Pancreas (tissue), 10 donors: Measurements from ENCODE around the gene NOS3. TPM values are rescaled to one million over a fixed set of nuclear protein-coding genes. Genes with fewer than 3 reads are reported as not detected.

Experiments used
- ATAC-seq, 4 donors: fragments of 200-7000 bp; cut with Tn5 transposase; one replicate each; pipeline versions ENCODE4 v1.8.0 to v1.9.1; 2020; ENCODE audit warnings: mild to moderate bottlenecking in 4 of 4, moderate library complexity in 4 of 4
- DNase-seq, 6 donors: peaks; one replicate each; pipeline ENCODE4 v3.0.0-alpha.2; 2020
- FAIRE-seq: peaks from 2 replicates; lab custom pipeline; 2012; peaks lifted over from hg19 to GRCh38; lab: Jason Lieb, UNC
- H3K27ac ChIP-seq, 4 donors: fragments of 200-600 bp; sonication (generic); 1 replicate in 3 of 4; 2 replicates in 1 of 4; pipeline versions ENCODE4 v1.5.0 to v1.8.0; 2020
- H3K27me3 ChIP-seq, 4 donors: fragments of 200-600 bp; one replicate each; pipeline ENCODE4 v1.8.0; 2021
- H3K36me3 ChIP-seq, 3 donors: fragments of 200-600 bp; sonication (generic) in 1 of 3; one replicate each; pipeline versions ENCODE4 v1.5.0 to v1.8.0; 2020 to 2021
- H3K4me1 ChIP-seq, 3 donors: fragments of 200-600 bp; one replicate each; pipeline ENCODE4 v1.8.0; 2021
- H3K4me3 ChIP-seq, 4 donors: fragments of 200-600 bp; sonication (generic) in 2 of 4; one replicate each; pipeline versions ENCODE4 v1.5.0 to v1.8.0; 2020 to 2021
- H3K9me3 ChIP-seq, 4 donors: fragments of 200-600 bp; one replicate each; pipeline ENCODE4 v1.8.0; 2021
- CTCF ChIP-seq, 4 donors: fragments of 200-600 bp; sonication (generic) in 3 of 4; IDR thresholded peaks; one replicate each; pipeline versions ENCODE4 v1.5.0 to v1.8.0; 2021; ENCODE audit warnings: antibody characterized with exemption in 4 of 4
- WGBS, 2 donors: extraction: QIAGEN DNeasy Blood & Tissue Kit; methylation state at CpG; one replicate each; pipeline ENCODE4 v1.1.7; 2013; 5-methylcytosine and 5-hydroxymethylcytosine counted together
- intact Hi-C, 3 donors: fragments of 100-400 bp; cut with DNase I; formaldehyde crosslinking; loops; one replicate each; pipeline versions ENCODE4 v1.11.1 to v1.14.2; 2022
- polyA plus RNA-seq, 2 donors: library from polyadenylated mRNA; stranded (reverse); fragments of 200-250 nt; gene quantifications; one replicate each; pipeline ENCODE4 v1.2.3, GENCODE V29; 2013
- total RNA-seq, 6 donors: library from RNA; stranded (reverse); fragmentation: NEBNext Ultra II Directional in 4 of 6; extraction: Animal tissue kit (Norgen Biotek cat#: 25700) in 4 of 6; gene quantifications; one replicate each; pipeline versions ENCODE4 v1.2.1 to v1.2.4, GENCODE V29; 2021 to 2023
- donor health status: healthy with polysubstance abuse.
- donor health status: DM: no; HTN: no; CAD: no; lungs with moderate emphysema.
- donor health status: DM: no; HTN: no; CAD: no.
- donor health status: control.
- donor health status: control.
- donor health status: Bipolar disorder and iron deficiency.
- donor health status: DM: yes; HTN: yes; CAD: no.
- donor health status: DM: no; HTN: no; CAD: no.
- donor health status: DM: no; HTN: no; CAD: no.
- donor health status: DM: yes; HTN: yes; CAD: no.

The NOS3 gene
- total and polyA plus RNA-seq, 8 donors = 1.0 to 12.5 (median 3.5) TPM

- Histone ChIP-seq H3K27me3 (no peaks in the 10 kb centered on the region), H3K9me3 (no peaks in the 10 kb centered on the region), H3K36me3 (no peaks in the 10 kb centered on the region), H3K4me1 (no peaks in the 10 kb centered on the region), H3K4me3 (no peak overlapping the region), H3K27ac (no peak overlapping the region)
- FAIRE-seq = no peak
- ATAC-seq = no peak
- DNase-seq = peak in 2 of 6 donors; percentile 2 to 17
- intact Hi-C loops = no loop called here
- 77 to 82% methylated on average over 4 of the region's 4 CpGs for WGBS, 2 donors
- no peak for TF ChIP-seq CTCF (IDR thresholded peaks at IDR 0.05)
Observed at GRCh38 chr7:150949564-150949963, 41.3 kb upstream of the NOS3 start.

- no peaks in the 10 kb centered on the region for H3K36me3 ChIP-seq
- ATAC-seq = no peak
- H3K4me3 ChIP-seq = no peak overlapping the region
- no peaks in the 10 kb centered on the region for H3K9me3 ChIP-seq
- H3K27me3 ChIP-seq = no peaks in the 10 kb centered on the region
- intact Hi-C loops = no loop called here
- no peak for FAIRE-seq
- TF ChIP-seq CTCF (IDR thresholded peaks at IDR 0.05) = no peak
- H3K27ac ChIP-seq = no peak overlapping the region
- no peaks in the 10 kb centered on the region for H3K4me1 ChIP-seq
- 80 to 87% methylated on average over 16 of the region's 16 CpGs for WGBS, 2 donors
- DNase-seq = peak in 1 of 6 donors; percentile 60
Observed at GRCh38 chr7:150949971-150950491, 40.8 kb upstream of the NOS3 start.

GRCh38 chr7:150950496-150951180 is 40.2 kb upstream of the NOS3 start:
- intact Hi-C loops = no loop called here

GRCh38 chr7:150951181-150951520 is 39.7 kb upstream of the NOS3 start:
- Histone ChIP-seq H3K4me3 (no peak overlapping the region), H3K9me3 (no peaks in the 10 kb centered on the region), H3K27ac (no peak overlapping the region), H3K36me3 (no peaks in the 10 kb centered on the region), H3K27me3 (no peaks in the 10 kb centered on the region), H3K4me1 (no peaks in the 10 kb centered on the region)
- intact Hi-C loops = no loop called here
- no peak for ATAC-seq
- no peak for FAIRE-seq
- WGBS, 2 donors = 90 to 91% methylated on average over 11 to 16 of the region's 16 CpGs
- TF ChIP-seq CTCF (IDR thresholded peaks at IDR 0.05) = no peak
- peak in 1 of 6 donors; percentile 52 for DNase-seq

More at GRCh38 chr7:150950496-150951180, 40.2 kb upstream of the NOS3 start:
- Histone ChIP-seq H3K27me3 (no peaks in the 10 kb centered on the region), H3K4me1 (no peaks in the 10 kb centered on the region), H3K4me3 (no peak overlapping the region), H3K27ac (no peak overlapping the region), H3K36me3 (no peaks in the 10 kb centered on the region), H3K9me3 (no peaks in the 10 kb centered on the region)
- TF ChIP-seq CTCF (IDR thresholded peaks at IDR 0.05) = no peak
- DNase-seq (peak in 2 of 6 donors; percentile 23 to 52), FAIRE-seq (no peak), ATAC-seq (no peak)
- WGBS, 2 donors = 88% methylated on average over 27 of the region's 27 CpGs

GRCh38 chr7:150951521-150951920 is 39.3 kb upstream of the NOS3 start:
- ATAC-seq (no peak), DNase-seq (peak in 3 of 6 donors; percentile 12 to 47 (median 39)), FAIRE-seq (no peak)
- Histone ChIP-seq H3K27ac (no peak overlapping the region), H3K9me3 (no peaks in the 10 kb centered on the region), H3K36me3 (no peaks in the 10 kb centered on the region), H3K4me3 (no peak overlapping the region), H3K4me1 (no peaks in the 10 kb centered on the region), H3K27me3 (no peaks in the 10 kb centered on the region)
- no peak for TF ChIP-seq CTCF (IDR thresholded peaks at IDR 0.05)
- intact Hi-C loops = no loop called here
- 94% methylated on average over 28 of the region's 28 CpGs for WGBS, 2 donors
